Activated CD4-positive, alpha-beta T cell treated with anti-CD3 and anti-CD28 coated beads, Interleukin-2, amount 50 U/mL, for 24 hours (primary cell): ENCODE measurements around the gene MTMR3.

ENCODE experiments used
- DNase-seq, 2 donors: peaks; one replicate each; pipeline ENCODE4 v3.0.0-alpha.2; 2020; ENCODE audit warnings: low read depth in 1 of 2, low spot score in 1 of 2

MTMR3 gene

GRCh38 chr22:29867851-29868250 lies 15.1 kb upstream of the MTMR3 start:
- no peak for DNase-seq

- no peak for DNase-seq
These were observed 12.4 kb upstream of the MTMR3 start for GRCh38 chr22:29870574-29870973.

- no peak for DNase-seq
These were observed 11.3 kb upstream of the MTMR3 start for GRCh38 chr22:29871684-29872083.

GRCh38 chr22:29872144-29872893 lies 10.7 kb upstream of the MTMR3 start:
- DNase-seq = no peak

GRCh38 chr22:29872989-29873388 lies 10.0 kb upstream of the MTMR3 start:
- no peak for DNase-seq

- DNase-seq = no peak
These were observed 9.0 kb upstream of the MTMR3 start for GRCh38 chr22:29873943-29874342.

GRCh38 chr22:29877620-29878019 lies 5.4 kb upstream of the MTMR3 start:
- DNase-seq = no peak

- DNase-seq = no peak
These were observed 3.2 kb upstream of the MTMR3 start for GRCh38 chr22:29879753-29880152.

GRCh38 chr22:29882716-29883044 lies 294 bp upstream of the MTMR3 start:
- no peak for DNase-seq

- DNase-seq = no peak
These were observed 762 bp downstream of the MTMR3 start for GRCh38 chr22:29883775-29884097.

- no peak for DNase-seq
These were observed 2.6 kb downstream of the MTMR3 start for GRCh38 chr22:29885610-29886009.

GRCh38 chr22:29886596-29886995 lies 3.6 kb downstream of the MTMR3 start:
- DNase-seq = no peak

- DNase-seq = no peak
These were observed 4.4 kb downstream of the MTMR3 start for GRCh38 chr22:29887358-29887757.

GRCh38 chr22:29890760-29891159 lies 7.8 kb downstream of the MTMR3 start:
- no peak for DNase-seq

- no peak for DNase-seq
These were observed 9.6 kb downstream of the MTMR3 start for GRCh38 chr22:29892315-29893156.

GRCh38 chr22:29901354-29901753 lies 18.4 kb downstream of the MTMR3 start:
- DNase-seq = no peak

- DNase-seq = no peak
These were observed 20.4 kb downstream of the MTMR3 start for GRCh38 chr22:29903371-29903770.

- DNase-seq = no peak
These were observed 21.0 kb downstream of the MTMR3 start for GRCh38 chr22:29904020-29904419.

- peak in 1 of 2 donors; percentile 2 for DNase-seq
These were observed 25.0 kb downstream of the MTMR3 start for GRCh38 chr22:29907753-29908515.

GRCh38 chr22:29912141-29912540 lies 29.2 kb downstream of the MTMR3 start:
- no peak for DNase-seq

GRCh38 chr22:29912605-29913398 lies 29.8 kb downstream of the MTMR3 start:
- DNase-seq = no peak
